ENCODE measurements around the gene ZFAND2A.

ZFAND2A gene

DNA sequence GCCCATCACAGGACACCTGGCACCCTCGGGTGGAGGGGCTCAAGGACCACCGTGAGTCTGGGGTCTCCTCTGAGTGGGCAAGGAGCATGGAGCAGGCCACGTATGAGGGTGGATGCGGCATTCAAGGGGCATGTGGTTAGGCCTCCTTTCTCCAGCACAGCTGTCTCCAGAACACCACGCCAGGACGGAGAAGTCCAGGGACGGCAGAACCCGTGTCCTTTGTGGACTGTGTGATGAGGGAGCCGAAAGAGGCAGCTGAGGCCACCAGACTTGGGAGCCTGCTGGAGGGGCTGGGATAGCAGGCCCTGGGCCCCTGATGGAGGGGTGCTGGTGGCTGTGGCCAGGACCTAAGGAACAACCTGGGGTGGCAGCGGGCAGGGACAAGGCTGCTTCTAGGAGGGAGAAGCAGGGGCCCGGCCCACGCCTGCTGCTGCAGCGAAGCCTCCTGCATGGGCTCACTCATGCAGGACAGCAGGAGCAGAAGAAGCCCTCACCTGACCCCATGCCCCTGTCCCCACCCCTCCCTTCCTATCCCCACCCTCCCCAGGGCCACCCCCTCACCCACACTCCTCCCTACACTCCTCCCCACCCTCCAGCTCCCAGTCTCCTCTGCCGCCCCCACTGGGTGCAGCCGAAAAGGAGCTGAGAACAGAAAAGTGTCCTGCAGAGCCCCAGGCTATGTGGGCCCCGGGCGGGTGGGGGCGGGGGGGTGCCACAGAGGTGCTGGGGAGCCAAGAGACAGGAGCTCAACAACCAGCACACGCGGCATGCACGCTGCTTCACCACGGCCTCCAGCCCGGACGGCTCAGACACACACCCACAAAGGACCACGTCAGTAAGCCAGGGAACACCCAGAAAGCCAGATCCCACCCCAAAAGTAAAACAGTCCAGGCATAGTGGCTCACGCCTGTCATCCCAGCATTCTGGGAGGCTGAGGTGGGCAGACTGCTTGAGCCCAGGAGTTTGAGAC lies 29.7 kb downstream of the ZFAND2A start:
- DNase-seq (ENCODE audit: low read depth in 1 of 2, low spot score in 1 of 2), result no peak
- no peak for TF ChIP-seq SPI1 (IDR thresholded peaks at IDR 0.05; ENCODE audit: borderline replicate concordance, low read depth)
- no peak for TF ChIP-seq GABPA (IDR thresholded peaks at IDR 0.05; ENCODE audit: low read depth)
- Histone ChIP-seq H3K4me3 (replicated peaks; ENCODE audit: insufficient read depth, low read length) (no peak overlapping the region), H3K27ac (replicated peaks) (no peak overlapping the region), H3K27me3 (ENCODE audit: insufficient read depth, poor library complexity, severe bottlenecking) (no peaks in the 10 kb centered on the region)

- TF ChIP-seq SPI1 (IDR thresholded peaks at IDR 0.05; ENCODE audit: borderline replicate concordance, low read depth) (no peak), REST (IDR thresholded peaks at IDR 0.05; ENCODE audit: insufficient replicate concordance, low read depth) (no peak), GABPA (IDR thresholded peaks at IDR 0.05; ENCODE audit: low read depth) (no peak), POLR2AphosphoS5 (IDR thresholded peaks at IDR 0.05; ENCODE audit: low read depth) (no peak)
- TF ChIP-seq, protein P1, sequence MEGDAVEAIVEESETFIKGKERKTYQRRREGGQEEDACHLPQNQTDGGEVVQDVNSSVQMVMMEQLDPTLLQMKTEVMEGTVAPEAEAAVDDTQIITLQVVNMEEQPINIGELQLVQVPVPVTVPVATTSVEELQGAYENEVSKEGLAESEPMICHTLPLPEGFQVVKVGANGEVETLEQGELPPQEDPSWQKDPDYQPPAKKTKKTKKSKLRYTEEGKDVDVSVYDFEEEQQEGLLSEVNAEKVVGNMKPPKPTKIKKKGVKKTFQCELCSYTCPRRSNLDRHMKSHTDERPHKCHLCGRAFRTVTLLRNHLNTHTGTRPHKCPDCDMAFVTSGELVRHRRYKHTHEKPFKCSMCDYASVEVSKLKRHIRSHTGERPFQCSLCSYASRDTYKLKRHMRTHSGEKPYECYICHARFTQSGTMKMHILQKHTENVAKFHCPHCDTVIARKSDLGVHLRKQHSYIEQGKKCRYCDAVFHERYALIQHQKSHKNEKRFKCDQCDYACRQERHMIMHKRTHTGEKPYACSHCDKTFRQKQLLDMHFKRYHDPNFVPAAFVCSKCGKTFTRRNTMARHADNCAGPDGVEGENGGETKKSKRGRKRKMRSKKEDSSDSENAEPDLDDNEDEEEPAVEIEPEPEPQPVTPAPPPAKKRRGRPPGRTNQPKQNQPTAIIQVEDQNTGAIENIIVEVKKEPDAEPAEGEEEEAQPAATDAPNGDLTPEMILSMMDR (IDR thresholded peaks at IDR 0.05; ENCODE audit: insufficient read depth, low read length), result no peak
- H3K4me3 ChIP-seq (replicated peaks; ENCODE audit: insufficient read depth, low read length), result no peak overlapping the region
- no peak for DNase-seq (ENCODE audit: low read depth in 1 of 2, low spot score in 1 of 2)
- H3K27me3 ChIP-seq (ENCODE audit: insufficient read depth, poor library complexity, severe bottlenecking), result no peaks in the 10 kb centered on the region
- H3K27ac ChIP-seq (replicated peaks), result no peak overlapping the region
Measured at GRCh38 chr7:1129431-1129830, 30.6 kb downstream of the ZFAND2A start.

DNA sequence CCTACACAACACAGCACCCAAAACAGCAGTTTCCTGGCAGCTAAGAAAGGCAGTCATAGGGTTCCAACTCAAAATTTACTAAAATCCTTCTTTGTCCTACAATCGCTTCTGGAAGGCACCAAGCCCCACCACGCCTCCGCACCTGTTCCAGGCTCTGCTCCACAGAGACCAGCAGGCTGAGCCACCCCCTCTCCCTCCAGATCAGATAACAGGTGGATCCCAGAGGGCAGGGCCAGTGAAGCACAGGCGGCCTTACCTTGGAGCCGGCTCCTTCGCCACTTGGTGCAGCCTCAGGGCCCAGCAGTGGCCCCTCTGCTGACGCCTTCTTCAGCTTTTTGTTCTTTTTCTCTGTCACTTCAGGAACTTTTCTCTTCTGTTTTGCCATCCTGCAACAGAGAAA lies 33.0 kb downstream of the ZFAND2A start:
- no peak for DNase-seq (ENCODE audit: low read depth in 1 of 2, low spot score in 1 of 2)
- Histone ChIP-seq H3K4me3 (replicated peaks; ENCODE audit: insufficient read depth, low read length) (no peak overlapping the region), H3K27me3 (ENCODE audit: insufficient read depth, poor library complexity, severe bottlenecking) (no peaks in the 10 kb centered on the region), H3K27ac (replicated peaks) (no peak overlapping the region)
- TF ChIP-seq POLR2AphosphoS5 (IDR thresholded peaks at IDR 0.05; ENCODE audit: low read depth) (no peak), GABPA (IDR thresholded peaks at IDR 0.05; ENCODE audit: low read depth) (no peak)
- TF ChIP-seq, protein P1 (IDR thresholded peaks at IDR 0.05; ENCODE audit: insufficient read depth, low read length), result no peak

DNA sequence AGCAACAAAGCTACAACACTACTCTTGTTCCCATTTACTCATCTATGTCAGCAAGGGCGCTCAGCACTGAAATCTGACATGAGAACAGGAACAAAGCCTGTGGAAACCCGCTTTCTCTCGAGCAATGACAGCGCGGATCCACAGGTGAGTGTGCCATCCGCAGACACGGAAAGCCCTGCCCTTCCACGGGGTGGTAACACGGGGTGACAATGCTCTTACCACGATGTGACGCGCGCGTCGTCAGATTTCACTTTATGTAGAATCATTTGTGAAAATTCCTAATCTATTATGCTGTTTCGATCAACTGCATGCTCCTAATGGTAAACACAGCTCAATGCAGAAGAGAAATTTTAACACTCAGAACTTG lies 34.4 kb downstream of the ZFAND2A start:
- Histone ChIP-seq H3K4me3 (replicated peaks; ENCODE audit: insufficient read depth, low read length) (no peak overlapping the region), H3K27ac (replicated peaks) (no peak overlapping the region), H3K27me3 (ENCODE audit: insufficient read depth, poor library complexity, severe bottlenecking) (no peaks in the 10 kb centered on the region)
- TF ChIP-seq GABPA (IDR thresholded peaks at IDR 0.05; ENCODE audit: low read depth) (no peak), REST (IDR thresholded peaks at IDR 0.05; ENCODE audit: insufficient replicate concordance, low read depth) (no peak), SPI1 (IDR thresholded peaks at IDR 0.05; ENCODE audit: borderline replicate concordance, low read depth) (no peak), POLR2AphosphoS5 (IDR thresholded peaks at IDR 0.05; ENCODE audit: low read depth) (no peak)
- TF ChIP-seq, protein P1 (IDR thresholded peaks at IDR 0.05; ENCODE audit: insufficient read depth, low read length), result no peak
- DNase-seq (ENCODE audit: low read depth in 1 of 2, low spot score in 1 of 2), result no peak
